ENCODE results near the gene ABHD2. TPM values are rescaled to one million over a fixed set of nuclear protein-coding genes. Genes with fewer than 3 reads are reported as not detected.

The ABHD2 gene
- total RNA-seq, 1 experiment from 2014 or later = 15.6 TPM

DNA sequence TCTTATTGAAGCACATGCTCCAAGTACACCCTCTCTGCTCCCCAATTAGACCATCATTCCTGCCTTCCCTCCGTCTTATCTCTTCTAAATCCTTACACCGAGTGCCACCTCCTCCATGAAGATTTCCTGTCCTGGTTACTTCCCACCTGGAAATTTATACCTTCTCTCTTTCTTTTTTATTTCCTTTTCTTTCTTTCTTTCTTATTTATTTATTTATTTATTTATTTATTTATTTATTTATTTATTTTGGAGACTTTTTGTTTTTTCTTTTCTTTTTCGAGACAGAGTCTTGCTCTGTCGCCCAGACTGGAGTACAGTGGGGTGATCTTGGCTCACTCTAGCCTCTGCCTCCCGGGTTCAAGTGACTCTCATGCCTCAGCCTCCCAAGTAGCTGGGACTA lies 45.9 kb upstream of the ABHD2 start:
- H2BK15ac ChIP-seq (ENCODE audit: low read depth, low read length) = no peak overlapping the region
- H3K23me2 ChIP-seq (ENCODE audit: insufficient read length, low read depth, low read length, poor library complexity, severe bottlenecking) = no peaks in the 10 kb centered on the region
- H2AK5ac ChIP-seq (ENCODE audit: insufficient read length, low read length) = no peak overlapping the region
- peaks cover 3 to 16% of the 10 kb centered on the region in 2 experiments for H3K4me1 Mint-ChIP-seq
- no peaks in the 10 kb centered on the region for H3K79me1 ChIP-seq (ENCODE audit: insufficient read depth, low read depth, low read length, poor library complexity, severe bottlenecking)
- no peak overlapping the region for H4K5ac ChIP-seq (ENCODE audit: insufficient read length, low read depth, low read length)
- no peak overlapping the region for H3K27ac Mint-ChIP-seq
- H2BK12ac ChIP-seq (ENCODE audit: insufficient read length, low read depth, low read length) = no peak overlapping the region
- H3K36me3 Mint-ChIP-seq (ENCODE audit: insufficient read depth in 1 of 3, low read depth in 3 of 3) = no peaks in the 10 kb centered on the region; a peak in 1 of 7 replicates
- DNase-seq = no peak
- H3K27me3 Mint-ChIP-seq (ENCODE audit: low read depth) = peaks cover 2% of the 10 kb centered on the region; the same call in 1 of the 2 replicates
- H3K9me3 ChIP-seq (ENCODE audit: control insufficient read depth, low read depth, low read length) = no peaks in the 10 kb centered on the region
- TF ChIP-seq CTCF (conservative IDR thresholded peaks at IDR 0.05) = no peak
- no peak overlapping the region for H3K4me2 ChIP-seq (ENCODE audit: insufficient read depth, insufficient read length, low read length)
- H3K27me3 ChIP-seq (ENCODE audit: insufficient read depth, low read length) = no peaks in the 10 kb centered on the region
- no peak overlapping the region for H3K4ac ChIP-seq (ENCODE audit: low read depth, low read length)
- no peak overlapping the region for H3K27ac ChIP-seq (ENCODE audit: insufficient read length, low read depth, low read length)
- H3K9ac ChIP-seq (ENCODE audit: extremely low read depth, insufficient read length, low read length) = no peak overlapping the region
- WGBS (ENCODE audit: extremely low coverage, insufficient read length, low lambda C conversion rate) = no CpG with 5 or more reads among the region's 5 CpGs
- no peak overlapping the region for H4K8ac ChIP-seq (replicated peaks; ENCODE audit: insufficient read length, low read depth, low read length)
- H3T11ph ChIP-seq (ENCODE audit: low read length) = no peak overlapping the region
- no peak overlapping the region for H3K14ac ChIP-seq (ENCODE audit: insufficient read depth, low read length)
- H3K56ac ChIP-seq (ENCODE audit: insufficient read length, low read depth, low read length) = no peak overlapping the region
- no peak overlapping the region for H2AFZ ChIP-seq (ENCODE audit: low read length)
- H4K20me1 ChIP-seq (ENCODE audit: control insufficient read depth, insufficient read depth, insufficient read length) = no peaks in the 10 kb centered on the region
- no peak overlapping the region for H3K23ac ChIP-seq (ENCODE audit: insufficient read length, low read depth, low read length)
- H2BK20ac ChIP-seq (ENCODE audit: low read depth, low read length, poor library complexity, severe bottlenecking) = no peak overlapping the region
- H3K9me3 Mint-ChIP-seq = peaks cover 6 to 7% of the 10 kb centered on the region in 2 experiments
- no peak overlapping the region for H3K18ac ChIP-seq (ENCODE audit: insufficient read length, low read depth, low read length)
- H2BK120ac ChIP-seq (ENCODE audit: low read depth, low read length, poor library complexity, severe bottlenecking) = no peak overlapping the region
- no peak overlapping the region for H3K4me3 Mint-ChIP-seq
- no peak overlapping the region for H4K91ac ChIP-seq (ENCODE audit: insufficient read length, low read depth, low read length)
- no peak overlapping the region for H2BK5ac ChIP-seq (ENCODE audit: insufficient read length, low read length)
- no peaks in the 10 kb centered on the region for H3K79me2 ChIP-seq (ENCODE audit: insufficient read depth, low read length)
- H3K4me1 ChIP-seq (ENCODE audit: insufficient read depth, low read length) = no peaks in the 10 kb centered on the region
